ENCODE data around the gene CHST12. TPM values are rescaled to one million over a fixed set of nuclear protein-coding genes. Genes with fewer than 3 reads are reported as not detected.

CHST12 gene
- total RNA-seq, 1 donor from 2014 or later: 16.7 TPM

DNA sequence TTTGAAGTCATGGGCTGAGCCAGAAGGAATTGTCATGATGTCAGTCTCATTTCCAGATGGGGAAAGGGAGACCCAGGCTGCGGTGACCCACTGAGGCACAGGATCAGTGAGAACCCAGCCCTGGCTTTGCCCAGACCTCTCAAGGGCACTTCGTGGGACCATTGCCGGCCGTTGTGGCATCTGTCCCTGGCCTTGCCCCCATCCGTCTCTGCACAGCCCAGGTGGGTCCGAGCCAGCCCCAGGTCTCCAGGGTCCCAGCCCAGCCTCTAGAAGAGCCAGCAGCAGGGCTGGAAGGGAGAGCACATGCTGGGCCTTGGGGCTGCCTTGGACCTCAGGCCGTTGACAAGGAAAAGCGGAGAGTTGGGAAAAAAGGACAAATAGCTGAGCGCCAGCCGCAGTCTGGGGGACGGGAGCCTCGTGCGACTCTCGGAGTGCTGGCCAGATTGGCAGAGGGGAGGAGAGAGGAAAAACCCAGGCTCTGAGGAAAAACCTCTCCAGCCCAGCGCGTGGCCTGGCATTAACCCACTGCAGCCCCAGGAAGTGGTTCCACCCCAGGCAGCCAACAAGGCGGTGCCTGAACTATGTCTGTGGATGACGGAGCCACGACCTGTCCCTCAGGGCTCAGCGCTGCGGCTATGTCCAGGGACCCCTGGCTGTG, 42.6 kb downstream of the CHST12 start:
- Mint-ChIP-seq H3K4me1 (ENCODE audit: low read depth) (peaks cover 2% of the 10 kb centered on the region), H3K9me3 (ENCODE audit: low read depth) (no peaks in the 10 kb centered on the region), H3K27me3 (no peaks in the 10 kb centered on the region), H3K27ac (no peak overlapping the region), H3K4me3 (ENCODE audit: low read depth) (no peak overlapping the region), H3K36me3 (ENCODE audit: insufficient read depth) (peaks cover 2% of the 10 kb centered on the region)
- TF ChIP-seq, protein P1, sequence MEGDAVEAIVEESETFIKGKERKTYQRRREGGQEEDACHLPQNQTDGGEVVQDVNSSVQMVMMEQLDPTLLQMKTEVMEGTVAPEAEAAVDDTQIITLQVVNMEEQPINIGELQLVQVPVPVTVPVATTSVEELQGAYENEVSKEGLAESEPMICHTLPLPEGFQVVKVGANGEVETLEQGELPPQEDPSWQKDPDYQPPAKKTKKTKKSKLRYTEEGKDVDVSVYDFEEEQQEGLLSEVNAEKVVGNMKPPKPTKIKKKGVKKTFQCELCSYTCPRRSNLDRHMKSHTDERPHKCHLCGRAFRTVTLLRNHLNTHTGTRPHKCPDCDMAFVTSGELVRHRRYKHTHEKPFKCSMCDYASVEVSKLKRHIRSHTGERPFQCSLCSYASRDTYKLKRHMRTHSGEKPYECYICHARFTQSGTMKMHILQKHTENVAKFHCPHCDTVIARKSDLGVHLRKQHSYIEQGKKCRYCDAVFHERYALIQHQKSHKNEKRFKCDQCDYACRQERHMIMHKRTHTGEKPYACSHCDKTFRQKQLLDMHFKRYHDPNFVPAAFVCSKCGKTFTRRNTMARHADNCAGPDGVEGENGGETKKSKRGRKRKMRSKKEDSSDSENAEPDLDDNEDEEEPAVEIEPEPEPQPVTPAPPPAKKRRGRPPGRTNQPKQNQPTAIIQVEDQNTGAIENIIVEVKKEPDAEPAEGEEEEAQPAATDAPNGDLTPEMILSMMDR (IDR thresholded peaks at IDR 0.05; ENCODE audit: unreplicated experiment): no peak
- DNase-seq (ENCODE audit: low spot score, unreplicated experiment): no peak

DNA sequence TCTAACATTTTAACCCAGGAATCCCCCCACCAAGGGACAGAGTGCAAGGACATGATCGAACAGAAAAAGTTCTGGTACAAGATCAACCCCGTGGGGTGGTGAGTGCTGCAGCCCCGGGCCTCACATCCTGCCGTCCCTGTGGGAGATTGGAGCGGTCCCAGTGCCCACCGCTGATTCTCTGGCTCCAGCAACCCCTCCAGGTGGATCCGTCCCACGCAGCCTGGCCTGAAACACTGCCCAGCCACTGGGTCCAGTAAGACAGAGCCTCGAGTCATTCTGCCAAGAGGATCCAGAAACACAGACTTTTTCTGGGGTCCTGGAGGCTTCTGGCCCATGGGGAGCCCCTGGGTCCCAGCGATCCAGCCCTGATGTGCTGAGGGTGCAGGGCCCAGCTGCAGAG, 43.3 kb downstream of the CHST12 start:
- Mint-ChIP-seq H3K9me3 (ENCODE audit: low read depth) (no peaks in the 10 kb centered on the region), H3K4me3 (ENCODE audit: low read depth) (no peak overlapping the region), H3K4me1 (ENCODE audit: low read depth) (peaks cover 2% of the 10 kb centered on the region), H3K27me3 (no peaks in the 10 kb centered on the region), H3K27ac (no peak overlapping the region), H3K36me3 (ENCODE audit: insufficient read depth) (peaks cover 2% of the 10 kb centered on the region)
- no peak for DNase-seq (ENCODE audit: low spot score, unreplicated experiment)
- TF ChIP-seq, protein P1 (IDR thresholded peaks at IDR 0.05; ENCODE audit: unreplicated experiment): no peak

DNA sequence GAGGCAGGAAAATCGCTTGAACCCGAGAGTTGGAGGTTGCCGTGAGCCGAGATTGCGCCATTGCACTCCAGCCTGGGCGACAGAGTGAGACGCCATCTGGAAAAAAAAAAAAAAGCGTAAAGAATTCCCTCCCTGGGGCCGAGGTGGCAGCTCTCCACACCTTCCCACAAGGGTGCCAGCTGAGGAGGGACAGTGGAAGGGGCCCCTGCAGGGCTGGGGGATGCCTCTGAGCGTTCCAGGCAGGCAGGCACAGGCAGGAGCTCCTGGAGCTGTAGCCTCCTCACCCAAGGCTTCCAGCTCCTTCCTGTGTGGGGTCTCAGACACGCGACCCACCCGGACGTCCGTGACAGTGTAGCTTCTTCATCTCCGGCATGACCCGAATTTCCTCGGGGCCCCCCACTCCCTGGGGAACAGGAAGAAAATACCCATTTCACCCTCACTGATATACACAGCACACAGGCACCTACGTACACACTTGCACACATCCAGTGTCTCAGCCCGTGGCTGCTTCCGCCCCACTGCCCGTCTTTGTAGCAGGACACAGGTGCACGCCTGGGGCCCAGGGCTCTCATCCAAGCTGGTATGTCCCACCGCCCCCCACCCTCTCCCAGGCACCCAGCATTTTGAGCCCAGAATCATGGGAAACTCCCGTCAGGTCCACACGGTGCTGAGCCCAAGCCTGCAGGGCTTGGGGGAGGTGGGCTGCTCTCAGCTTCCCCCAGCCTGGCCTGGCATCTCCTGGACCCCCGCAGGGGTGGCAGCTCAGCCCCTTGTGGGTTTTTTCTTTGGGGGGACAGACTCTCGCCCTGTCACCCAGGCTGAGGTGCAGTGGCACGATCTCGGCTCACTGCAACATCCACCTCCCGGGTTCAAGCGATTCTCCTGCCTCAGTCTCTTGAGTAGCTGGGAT, 47.0 kb downstream of the CHST12 start:
- Mint-ChIP-seq H3K4me1 (ENCODE audit: low read depth) (no peaks in the 10 kb centered on the region), H3K27me3 (no peaks in the 10 kb centered on the region), H3K36me3 (ENCODE audit: insufficient read depth) (no peaks in the 10 kb centered on the region), H3K9me3 (ENCODE audit: low read depth) (no peaks in the 10 kb centered on the region), H3K4me3 (ENCODE audit: low read depth) (no peak overlapping the region), H3K27ac (no peak overlapping the region)
- TF ChIP-seq, protein P1 (IDR thresholded peaks at IDR 0.05; ENCODE audit: unreplicated experiment): no peak
- DNase-seq (ENCODE audit: low spot score, unreplicated experiment): no peak

DNA sequence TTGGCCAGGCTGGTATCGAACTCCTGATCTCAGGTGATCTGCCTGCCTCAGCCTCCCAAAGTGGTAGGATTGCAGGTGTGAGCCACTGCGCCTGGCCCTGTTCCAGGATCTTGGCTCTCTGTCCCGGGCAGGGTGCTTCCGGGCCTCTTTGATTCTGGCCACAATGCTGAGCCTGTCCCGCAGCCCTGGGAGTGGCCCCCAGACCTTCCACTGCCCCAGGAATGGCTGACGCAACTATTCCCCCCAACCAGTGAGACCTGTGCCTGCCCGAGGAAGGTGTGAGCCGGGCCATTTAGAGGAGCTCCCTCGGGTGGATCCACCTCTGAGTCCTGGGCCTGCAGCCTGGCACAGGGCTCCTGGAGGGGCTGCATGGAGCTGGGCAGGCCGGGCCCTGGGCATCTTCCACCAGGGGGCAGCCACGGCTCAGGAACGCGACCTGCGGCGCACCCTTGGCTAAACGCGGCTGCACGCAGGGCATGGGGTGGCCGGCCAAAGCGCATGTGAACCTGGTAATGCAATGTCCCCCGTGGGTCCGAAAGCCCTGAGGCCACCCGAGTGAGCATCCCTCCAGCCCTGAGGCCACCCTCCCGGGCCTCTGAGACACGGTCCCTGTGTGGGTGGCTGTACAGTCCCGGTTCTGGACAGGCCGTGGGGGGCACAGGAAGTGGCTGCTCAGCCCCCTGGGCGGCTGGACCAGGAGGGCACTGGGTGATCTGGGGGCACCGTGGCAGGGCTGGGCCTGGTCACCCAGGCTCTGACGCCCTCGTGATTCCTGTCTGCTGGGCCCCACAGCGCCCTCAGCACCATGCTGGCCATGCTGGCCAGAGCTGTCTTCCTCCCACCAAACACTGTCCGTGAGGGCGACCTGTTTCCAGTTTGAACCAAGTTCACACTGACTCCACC, 48.0 kb downstream of the CHST12 start:
- no peak overlapping the region for H3K4me3 Mint-ChIP-seq (ENCODE audit: low read depth)
- TF ChIP-seq, protein P1 (IDR thresholded peaks at IDR 0.05; ENCODE audit: unreplicated experiment): peak; percentile 94

DNA sequence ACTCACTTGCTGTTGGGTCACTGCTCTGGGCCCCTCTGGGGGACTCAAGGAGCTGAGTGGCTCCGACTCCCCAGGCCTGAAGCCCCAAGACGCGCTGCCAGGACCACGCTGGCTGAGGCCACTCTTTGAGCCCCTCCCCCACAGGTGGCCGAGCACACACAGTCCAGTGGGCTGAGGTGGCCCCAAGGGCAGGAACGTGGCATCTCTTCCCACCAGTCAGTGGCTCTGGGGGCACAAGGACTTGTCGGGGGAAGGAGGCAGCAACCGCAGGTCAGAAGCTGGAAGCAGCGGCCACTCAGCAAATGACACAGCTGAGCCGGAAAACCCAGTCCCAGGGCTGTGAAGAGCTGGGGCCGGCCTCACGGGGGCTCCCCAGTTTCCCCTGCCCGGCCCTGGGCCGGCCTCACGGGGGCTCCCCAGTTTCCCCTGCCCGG, 48.7 kb downstream of the CHST12 start:
- no peak overlapping the region for H3K27ac Mint-ChIP-seq
- no peaks in the 10 kb centered on the region for H3K9me3 Mint-ChIP-seq (ENCODE audit: low read depth)
- H3K4me1 Mint-ChIP-seq (ENCODE audit: low read depth): no peaks in the 10 kb centered on the region
- H3K27me3 Mint-ChIP-seq: no peaks in the 10 kb centered on the region
- TF ChIP-seq, protein P1 (IDR thresholded peaks at IDR 0.05; ENCODE audit: unreplicated experiment): no peak
- no peak overlapping the region for H3K4me3 Mint-ChIP-seq (ENCODE audit: low read depth)
- H3K36me3 Mint-ChIP-seq (ENCODE audit: insufficient read depth): no peaks in the 10 kb centered on the region
- no peak for DNase-seq (ENCODE audit: low spot score, unreplicated experiment)

More for the DNA sequence above, 48.0 kb downstream of the CHST12 start:
- Mint-ChIP-seq H3K27ac (no peak overlapping the region), H3K4me1 (ENCODE audit: low read depth) (no peaks in the 10 kb centered on the region), H3K36me3 (ENCODE audit: insufficient read depth) (no peaks in the 10 kb centered on the region), H3K9me3 (ENCODE audit: low read depth) (no peaks in the 10 kb centered on the region), H3K27me3 (no peaks in the 10 kb centered on the region)
- peak; percentile 77 for DNase-seq (ENCODE audit: low spot score, unreplicated experiment)

All from progenitor cell of endocrine pancreas (in vitro differentiated cells).